Posterior cingulate gyrus (tissue), 11 donors: ENCODE measurements around the gene ETS1.

Experiments
- DNase-seq, 10 donors: peaks; one replicate each; pipeline versions ENCODE4 v3.0.0 to v3.0.0-alpha.2; 2020 to 2021; ENCODE audit warnings: mixed read lengths in 3 of 10
- intact Hi-C: fragments of 100-400 bp; cut with DNase I; formaldehyde crosslinking; loops from one replicate; pipeline ENCODE4 v1.15.1; 2023

Gene ETS1

GRCh38 chr11:128506999-128507611 lies 80.3 kb downstream of the ETS1 start:
- DNase-seq, result peak in 7 of 10 donors; percentile 48 to 92 (median 77)
- intact Hi-C loops, result no loop called here

GRCh38 chr11:128506356-128506755 lies 81.0 kb downstream of the ETS1 start:
- peak in 1 of 10 donors; percentile 60 for DNase-seq
- intact Hi-C loops, result no loop called here

GRCh38 chr11:128505449-128506065 lies 81.8 kb downstream of the ETS1 start:
- intact Hi-C loops, result no loop called here
- peak in 3 of 10 donors; percentile 41 to 86 (median 66) for DNase-seq

- DNase-seq, result no peak
- intact Hi-C loops, result no loop called here
Measured at GRCh38 chr11:128504486-128504885, 82.9 kb downstream of the ETS1 start.

- intact Hi-C loops, result no loop called here
- no peak for DNase-seq
Measured at GRCh38 chr11:128503245-128503991, 83.9 kb downstream of the ETS1 start.

- intact Hi-C loops, result no loop called here
- DNase-seq, result no peak
Measured at GRCh38 chr11:128502726-128503125, 84.6 kb downstream of the ETS1 start.

- intact Hi-C loops, result no loop called here
- peak in 1 of 10 donors; percentile 49 for DNase-seq
Measured at GRCh38 chr11:128501632-128502549, 85.5 kb downstream of the ETS1 start.

GRCh38 chr11:128501008-128501407 lies 86.3 kb downstream of the ETS1 start:
- intact Hi-C loops, result no loop called here
- no peak for DNase-seq

- intact Hi-C loops, result no loop called here
- no peak for DNase-seq
Measured at GRCh38 chr11:128500493-128500892, 86.9 kb downstream of the ETS1 start.

- no peak for DNase-seq
- intact Hi-C loops, result no loop called here
Measured at GRCh38 chr11:128499613-128500253, 87.6 kb downstream of the ETS1 start.

GRCh38 chr11:128498721-128499245 lies 88.6 kb downstream of the ETS1 start:
- intact Hi-C loops, result no loop called here
- DNase-seq, result no peak

GRCh38 chr11:128497776-128498095 lies 89.6 kb downstream of the ETS1 start:
- DNase-seq, result no peak
- intact Hi-C loops, result no loop called here

- intact Hi-C loops, result no loop called here
- no peak for DNase-seq
Measured at GRCh38 chr11:128497061-128497775, 90.1 kb downstream of the ETS1 start.

GRCh38 chr11:128496692-128497060 lies 90.7 kb downstream of the ETS1 start:
- no peak for DNase-seq
- intact Hi-C loops, result no loop called here

- intact Hi-C loops, result no loop called here
- DNase-seq, result no peak
Measured at GRCh38 chr11:128496249-128496648, 91.1 kb downstream of the ETS1 start.

- no peak for DNase-seq
- intact Hi-C loops, result no loop called here
Measured at GRCh38 chr11:128494418-128495332, 92.7 kb downstream of the ETS1 start.

GRCh38 chr11:128493570-128493965 lies 93.8 kb downstream of the ETS1 start:
- intact Hi-C loops, result no loop called here
- DNase-seq, result no peak

GRCh38 chr11:128492903-128493569 lies 94.3 kb downstream of the ETS1 start:
- intact Hi-C loops, result no loop called here
- DNase-seq, result no peak
